Right ventricle myocardium inferior (tissue), 1 donor: ENCODE data around the gene JAG2. TPM values are rescaled to one million over a fixed set of nuclear protein-coding genes. Genes with fewer than 3 reads are reported as not detected.

Experiments used
- ATAC-seq: fragments of 200-7000 bp; cut with Tn5 transposase; one replicate; pipeline ENCODE4 v1.9.1; 2020; ENCODE audit warnings: mild to moderate bottlenecking, moderate library complexity
- DNase-seq: peaks from one replicate; pipeline ENCODE4 v3.0.0; 2021; ENCODE audit errors: missing footprints
- intact Hi-C: fragments of 100-400 bp; cut with DNase I; formaldehyde crosslinking; loops from one replicate; pipeline ENCODE4 v1.11.0; 2022
- microRNA-seq: library from miRNA; unstranded; fragments of <30 nt; microRNA quantifications from one replicate; pipeline ENCODE4 v1.2.0, GENCODE V29; 2020
- total RNA-seq: library from RNA; stranded (reverse); fragmentation: NEBNext Ultra II Directional; extraction: Animal tissue kit (Norgen Biotek cat#: 25700); gene quantifications from one replicate; pipeline ENCODE4 v1.2.1, GENCODE V29; 2021
- donor health status: DM: no; HTN: yes; CAD: no; lungs with severe emphysema.

The JAG2 gene
- total RNA-seq, 1 donor from 2014 or later = 34.6 TPM

GRCh38 chr14:105093431-105094192, 75.0 kb downstream of the JAG2 start:
- peak; percentile 43 for ATAC-seq
- DNase-seq = peak; percentile 83
- intact Hi-C loops = loop anchor here (5.0 to 10.0 kb wide), 5 partner anchors 59 to 381 kb away; partner anchors contain the start of genes CRIP2 and JAG2

DNA sequence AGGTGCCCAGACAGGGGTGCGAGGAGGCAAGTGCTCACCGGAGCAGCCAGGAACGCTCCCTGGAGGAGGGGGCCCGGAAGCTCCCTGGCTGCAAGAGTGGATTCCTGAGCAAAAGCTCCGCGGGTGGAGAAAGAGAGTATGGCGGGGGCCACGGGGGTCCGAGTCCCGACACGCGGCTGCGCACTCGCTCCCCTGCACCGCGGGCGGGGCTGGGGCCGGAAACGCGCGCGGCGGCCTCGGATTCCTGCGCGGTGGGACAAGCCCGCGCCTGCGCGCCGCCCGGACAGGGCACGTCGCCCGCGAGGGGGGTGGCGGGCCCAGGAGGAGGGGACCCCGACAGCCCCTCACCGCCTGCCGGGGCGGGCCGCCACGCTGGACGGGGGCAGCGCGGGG, 75.5 kb downstream of the JAG2 start:
- intact Hi-C loops = loop anchor here (5.0 to 10.0 kb wide), 5 partner anchors 59 to 382 kb away; partner anchors contain the start of genes CRIP2 and JAG2
- DNase-seq (peak; percentile 89), ATAC-seq (peak; percentile 45)

DNA sequence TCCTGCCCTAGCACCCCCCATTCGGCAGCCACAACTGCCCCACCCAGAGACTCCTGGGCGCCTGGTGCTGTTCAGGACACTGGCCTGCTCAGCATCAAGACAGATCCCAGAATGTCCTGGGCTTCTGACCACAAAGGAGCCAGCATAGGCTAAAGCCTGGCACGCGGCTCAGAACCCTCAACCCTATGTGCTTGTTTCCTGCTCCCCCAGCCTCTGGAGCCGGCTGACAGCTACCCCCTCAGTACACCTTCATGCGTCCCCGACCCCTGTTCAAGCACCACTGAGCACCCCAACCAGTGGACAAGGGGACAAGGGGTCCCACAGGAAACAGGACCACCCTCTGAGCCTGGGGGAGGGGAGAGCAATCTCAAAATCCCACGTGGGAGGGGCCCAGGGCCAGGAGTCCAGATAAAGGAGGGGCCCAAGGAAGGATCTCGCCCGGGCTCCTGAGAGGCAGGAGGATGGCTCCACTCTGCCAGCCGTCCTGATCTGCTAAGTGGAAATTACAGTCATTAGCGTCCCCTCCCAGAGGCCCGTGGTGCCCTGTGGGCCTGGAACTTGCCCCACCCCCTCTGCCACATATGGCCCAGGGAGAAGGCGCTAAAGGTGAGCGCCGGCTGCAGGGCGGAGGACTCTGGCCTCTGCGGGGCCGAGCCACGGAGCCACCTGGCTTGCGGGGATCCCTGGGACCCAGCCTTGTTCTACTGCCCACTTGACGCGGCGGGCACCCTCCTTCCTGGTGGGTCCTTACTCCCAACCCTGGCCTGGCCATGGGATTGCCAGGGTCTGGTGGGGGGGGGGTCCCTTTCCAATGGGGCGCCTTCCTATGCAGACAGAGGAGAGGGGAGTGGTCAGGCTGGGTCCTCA, 76.2 kb downstream of the JAG2 start:
- ATAC-seq = no peak
- intact Hi-C loops = loop anchor here (5.0 to 10.0 kb wide), 5 partner anchors 60 to 382 kb away; partner anchors contain the start of genes CRIP2 and JAG2
- no peak for DNase-seq

DNA sequence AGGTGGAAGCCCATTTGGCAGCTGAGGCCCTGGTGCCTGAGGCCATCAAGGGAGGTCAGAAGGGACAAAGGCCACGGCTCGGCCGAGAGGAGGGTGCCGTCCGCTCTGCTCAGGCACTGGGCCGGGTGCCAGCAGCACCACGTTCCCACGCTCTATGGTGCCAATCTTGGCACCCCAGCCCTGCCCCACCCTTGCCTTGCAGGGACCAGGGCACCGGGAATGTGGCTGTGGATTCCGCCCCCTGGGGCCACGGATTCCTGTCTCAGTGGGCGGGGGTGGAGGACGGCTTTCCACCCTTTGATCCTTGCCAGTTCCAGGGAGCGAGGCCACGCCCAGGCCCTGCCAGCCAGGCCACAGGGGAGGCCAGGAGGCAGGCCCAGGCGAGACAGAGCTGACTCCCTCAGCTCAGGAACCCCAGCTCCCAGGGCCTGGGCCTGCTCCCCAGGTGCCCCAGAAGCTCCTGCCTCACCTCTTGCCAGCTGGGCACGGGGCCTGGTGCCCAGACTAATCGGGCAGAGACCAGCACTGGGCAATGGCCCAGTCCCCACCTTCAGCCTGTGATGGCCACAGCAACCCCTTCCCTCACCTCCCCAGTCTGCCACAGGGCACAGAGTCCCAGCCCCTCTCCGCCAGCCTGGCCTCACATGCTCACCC, 76.9 kb downstream of the JAG2 start:
- ATAC-seq (peak; percentile 47), DNase-seq (peak; percentile 88)
- intact Hi-C loops = loop anchor here (2.0 to 10.0 kb wide), 7 partner anchors 61 to 383 kb away; partner anchors contain the start of genes CDCA4, CRIP2 and JAG2

GRCh38 chr14:105091054-105091516, 77.5 kb downstream of the JAG2 start:
- DNase-seq = no peak
- intact Hi-C loops = loop anchor here (2.0 to 10.0 kb wide), 7 partner anchors 61 to 384 kb away; partner anchors contain the start of genes CDCA4, CRIP2 and JAG2
- ATAC-seq = no peak

Small RNA genes within 50 kb of the gene (microRNA-seq; reads per million reads assigned to microRNA genes)
- not detected for gene MIR6765

Other genes starting within 250 kb of the JAG2 start
- not detected for gene PLD4, start 243.9 kb downstream of the JAG2 start, total RNA-seq
- gene AHNAK2, start 190.4 kb downstream of the JAG2 start, total RNA-seq = 2.5 TPM
- 1.9 TPM for gene CLBA1, start 183.0 kb downstream of the JAG2 start, total RNA-seq
- 3.1 TPM for gene CDCA4, start 147.7 kb downstream of the JAG2 start, total RNA-seq
- gene GPR132, start 103.3 kb downstream of the JAG2 start, total RNA-seq = 0.89 TPM
- gene NUDT14, start 12.5 kb upstream of the JAG2 start, total RNA-seq = 33.9 TPM
- 48.8 TPM for gene BTBD6, start 79.8 kb upstream of the JAG2 start, total RNA-seq
- gene BRF1, start 132.2 kb upstream of the JAG2 start, total RNA-seq = 19.0 TPM
- gene PACS2, start 146.0 kb upstream of the JAG2 start, total RNA-seq = 69.1 TPM
- gene TEX22, start 229.8 kb upstream of the JAG2 start, total RNA-seq = 2.4 TPM